HL-60 (cell line): Measurements from ENCODE around the gene SLC24A3.

Experiments used
- DNase-seq, 2 experiments: peaks; one replicate each; pipeline ENCODE4 v3.0.0-alpha.2; 2010 to 2020; ENCODE audit warnings: low read depth in 1 of 2, low spot score in 1 of 2
- H3K27ac ChIP-seq: fragments of 250-450 bp; sonication (Bioruptor Pico); replicated peaks from 2 replicates; pipeline ENCODE4 v1.5.1; 2020; ENCODE audit warnings: mild to moderate bottlenecking, moderate library complexity
- H3K27me3 ChIP-seq: fragments of 250-450 bp; sonication (Bioruptor Pico); 2 replicates; pipeline ENCODE4 v1.5.1; 2021; ENCODE audit warnings: mild to moderate bottlenecking, moderate library complexity; ENCODE audit not compliant: insufficient read depth, poor library complexity, severe bottlenecking
- H3K4me3 ChIP-seq: replicated peaks from 2 replicates; pipeline ENCODE4 v1.5.1; 2011; ENCODE audit warnings: mild to moderate bottlenecking, control low read depth, low read length; ENCODE audit not compliant: insufficient read depth
- GABPA ChIP-seq: IDR thresholded peaks from 2 replicates; pipeline ENCODE4 v1.6.1; 2012; ENCODE audit warnings: low read depth
- POLR2AphosphoS5 ChIP-seq: IDR thresholded peaks from 2 replicates; pipeline ENCODE4 v1.6.1; 2012; ENCODE audit warnings: low read depth
- SPI1 ChIP-seq: IDR thresholded peaks from 2 replicates; pipeline ENCODE4 v1.6.1; 2012; ENCODE audit warnings: low read depth, mild to moderate bottlenecking, borderline replicate concordance
- TF ChIP-seq, protein P1 (sequence below): IDR thresholded peaks from one replicate; pipeline ENCODE4 v1.5.1; 2011; ENCODE audit warnings: low read length, control low read depth, inconsistent platforms; ENCODE audit not compliant: insufficient read depth
- TF ChIP-seq, protein P2 (sequence below): IDR thresholded peaks from 2 replicates; pipeline ENCODE4 v1.6.1; 2012; ENCODE audit warnings: low read depth; ENCODE audit not compliant: insufficient replicate concordance

Gene SLC24A3

DNA sequence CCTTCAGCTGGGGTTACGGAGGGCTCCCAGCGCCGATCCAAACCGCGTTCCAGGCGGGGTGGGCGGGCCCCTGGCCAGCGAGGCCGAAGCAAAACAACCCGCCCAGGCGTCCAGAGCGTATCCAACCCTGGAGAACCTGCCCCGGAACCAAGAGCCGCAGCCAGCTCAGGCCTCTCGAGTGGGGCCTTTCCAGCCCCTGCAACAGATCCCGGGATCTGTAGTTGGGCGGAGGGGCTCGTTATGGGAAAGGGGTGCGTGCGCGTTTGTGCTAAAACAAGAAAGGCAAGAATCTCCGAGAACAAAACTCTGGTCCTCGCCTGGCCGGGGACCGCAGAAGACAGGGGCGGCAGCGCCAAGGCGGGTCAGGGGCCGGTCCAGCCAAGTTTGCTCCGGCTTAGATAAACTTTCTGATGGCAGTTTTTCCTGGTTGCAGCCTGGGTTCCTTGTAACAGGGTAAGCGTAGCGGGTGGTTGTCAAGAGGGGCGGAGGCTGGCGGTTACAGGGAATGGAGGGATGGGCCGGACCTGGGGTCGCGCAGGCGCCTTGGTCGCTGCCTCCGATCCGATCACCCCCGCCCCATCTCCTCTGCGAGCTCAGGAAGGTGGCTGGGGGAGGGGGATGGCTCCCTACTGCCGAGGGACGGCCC, 545.2 kb downstream of the SLC24A3 start:
- Histone ChIP-seq H3K4me3 (peak overlapping the region; percentile 5), H3K27me3 (peaks cover 22% of the 10 kb centered on the region), H3K27ac (no peak overlapping the region)
- DNase-seq, result no peak
- TF ChIP-seq GABPA, result no peak
- TF ChIP-seq, protein P1, sequence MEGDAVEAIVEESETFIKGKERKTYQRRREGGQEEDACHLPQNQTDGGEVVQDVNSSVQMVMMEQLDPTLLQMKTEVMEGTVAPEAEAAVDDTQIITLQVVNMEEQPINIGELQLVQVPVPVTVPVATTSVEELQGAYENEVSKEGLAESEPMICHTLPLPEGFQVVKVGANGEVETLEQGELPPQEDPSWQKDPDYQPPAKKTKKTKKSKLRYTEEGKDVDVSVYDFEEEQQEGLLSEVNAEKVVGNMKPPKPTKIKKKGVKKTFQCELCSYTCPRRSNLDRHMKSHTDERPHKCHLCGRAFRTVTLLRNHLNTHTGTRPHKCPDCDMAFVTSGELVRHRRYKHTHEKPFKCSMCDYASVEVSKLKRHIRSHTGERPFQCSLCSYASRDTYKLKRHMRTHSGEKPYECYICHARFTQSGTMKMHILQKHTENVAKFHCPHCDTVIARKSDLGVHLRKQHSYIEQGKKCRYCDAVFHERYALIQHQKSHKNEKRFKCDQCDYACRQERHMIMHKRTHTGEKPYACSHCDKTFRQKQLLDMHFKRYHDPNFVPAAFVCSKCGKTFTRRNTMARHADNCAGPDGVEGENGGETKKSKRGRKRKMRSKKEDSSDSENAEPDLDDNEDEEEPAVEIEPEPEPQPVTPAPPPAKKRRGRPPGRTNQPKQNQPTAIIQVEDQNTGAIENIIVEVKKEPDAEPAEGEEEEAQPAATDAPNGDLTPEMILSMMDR, result no peak
- TF ChIP-seq SPI1, result no peak
- TF ChIP-seq, protein P2, sequence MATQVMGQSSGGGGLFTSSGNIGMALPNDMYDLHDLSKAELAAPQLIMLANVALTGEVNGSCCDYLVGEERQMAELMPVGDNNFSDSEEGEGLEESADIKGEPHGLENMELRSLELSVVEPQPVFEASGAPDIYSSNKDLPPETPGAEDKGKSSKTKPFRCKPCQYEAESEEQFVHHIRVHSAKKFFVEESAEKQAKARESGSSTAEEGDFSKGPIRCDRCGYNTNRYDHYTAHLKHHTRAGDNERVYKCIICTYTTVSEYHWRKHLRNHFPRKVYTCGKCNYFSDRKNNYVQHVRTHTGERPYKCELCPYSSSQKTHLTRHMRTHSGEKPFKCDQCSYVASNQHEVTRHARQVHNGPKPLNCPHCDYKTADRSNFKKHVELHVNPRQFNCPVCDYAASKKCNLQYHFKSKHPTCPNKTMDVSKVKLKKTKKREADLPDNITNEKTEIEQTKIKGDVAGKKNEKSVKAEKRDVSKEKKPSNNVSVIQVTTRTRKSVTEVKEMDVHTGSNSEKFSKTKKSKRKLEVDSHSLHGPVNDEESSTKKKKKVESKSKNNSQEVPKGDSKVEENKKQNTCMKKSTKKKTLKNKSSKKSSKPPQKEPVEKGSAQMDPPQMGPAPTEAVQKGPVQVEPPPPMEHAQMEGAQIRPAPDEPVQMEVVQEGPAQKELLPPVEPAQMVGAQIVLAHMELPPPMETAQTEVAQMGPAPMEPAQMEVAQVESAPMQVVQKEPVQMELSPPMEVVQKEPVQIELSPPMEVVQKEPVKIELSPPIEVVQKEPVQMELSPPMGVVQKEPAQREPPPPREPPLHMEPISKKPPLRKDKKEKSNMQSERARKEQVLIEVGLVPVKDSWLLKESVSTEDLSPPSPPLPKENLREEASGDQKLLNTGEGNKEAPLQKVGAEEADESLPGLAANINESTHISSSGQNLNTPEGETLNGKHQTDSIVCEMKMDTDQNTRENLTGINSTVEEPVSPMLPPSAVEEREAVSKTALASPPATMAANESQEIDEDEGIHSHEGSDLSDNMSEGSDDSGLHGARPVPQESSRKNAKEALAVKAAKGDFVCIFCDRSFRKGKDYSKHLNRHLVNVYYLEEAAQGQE, result no peak
- no peak for TF ChIP-seq POLR2AphosphoS5

DNA sequence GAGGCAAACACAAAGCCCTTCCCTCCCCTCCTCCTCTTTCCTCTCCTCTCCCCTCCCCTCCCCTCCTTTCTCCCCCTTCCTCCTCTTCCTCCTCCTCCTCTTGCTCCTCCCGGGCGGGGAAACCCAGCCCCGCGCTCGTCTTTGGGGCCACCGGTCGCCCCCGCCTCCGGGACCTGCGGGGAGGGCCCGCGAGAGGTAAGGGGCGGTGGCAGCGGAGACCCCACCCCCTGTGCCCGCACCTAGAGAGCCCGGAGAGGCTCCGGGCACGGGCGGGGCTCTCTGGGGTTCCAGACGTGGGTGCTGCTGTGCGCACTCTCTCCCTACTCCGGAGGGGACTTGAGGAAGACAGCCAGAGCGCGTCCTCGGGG, 545.7 kb downstream of the SLC24A3 start, which contains the start of gene RIN2:
TSS of gene RIN2 (plus strand) at position 126 of the 368 bp plus-strand sequence. CDS start 131,344 bp downstream, outside the sequence.
- TF ChIP-seq GABPA (no peak), SPI1 (no peak), POLR2AphosphoS5 (no peak)
- TF ChIP-seq, protein P2, result no peak
- TF ChIP-seq, protein P1, result no peak
- Histone ChIP-seq H3K27ac (no peak within 1 kb of the TSS), H3K4me3 (peak within 1 kb of the TSS; percentile 5), H3K27me3 (peaks cover 22% of the 10 kb centered on the region)
- DNase-seq, result no peak

DNA sequence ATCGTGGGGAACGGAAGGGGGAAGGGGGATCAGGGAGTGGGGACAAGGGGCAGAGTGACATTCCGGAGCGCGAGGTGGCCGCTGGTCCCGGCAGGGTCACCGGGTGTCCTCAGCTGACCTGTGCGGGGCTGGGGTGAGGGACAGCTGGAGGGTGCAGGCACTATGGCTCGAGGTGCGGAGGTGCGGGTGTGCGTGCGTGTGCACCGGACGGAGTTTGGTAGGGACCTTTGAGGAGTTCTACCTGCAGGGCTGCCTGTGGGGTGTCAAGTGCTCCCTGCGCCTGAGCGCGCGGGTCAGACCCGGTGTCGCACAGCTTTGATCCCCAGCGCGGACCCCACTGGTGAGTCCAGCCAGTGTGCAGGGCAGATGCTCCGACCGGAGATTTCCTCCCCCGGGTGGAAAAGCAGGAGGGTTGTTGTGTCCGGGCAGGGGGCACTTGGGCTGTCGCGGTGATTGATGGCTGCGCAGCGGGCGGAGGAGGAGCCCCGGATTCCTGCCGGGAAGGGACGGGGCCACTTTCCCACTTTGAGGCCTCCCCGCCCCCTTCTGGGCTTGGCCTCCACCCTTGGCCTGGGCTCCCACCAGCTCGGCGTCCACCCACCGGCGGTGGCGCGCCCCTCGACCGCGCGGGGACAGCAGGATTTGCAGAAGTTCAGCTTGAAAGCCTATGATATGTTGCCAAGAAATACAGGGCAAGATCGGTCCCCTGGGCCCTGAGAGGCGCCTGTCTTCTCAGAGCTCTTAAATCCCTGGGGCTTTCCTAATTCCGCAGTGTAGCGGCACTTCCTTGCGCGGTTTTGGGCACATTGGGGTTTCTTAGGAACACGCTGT, 546.3 kb downstream of the SLC24A3 start:
- no peak for DNase-seq
- no peak overlapping the region for H3K27ac ChIP-seq
- TF ChIP-seq POLR2AphosphoS5 (no peak), SPI1 (no peak), GABPA (no peak)
- TF ChIP-seq, protein P2, result no peak
- TF ChIP-seq, protein P1, result no peak
- peaks cover 22% of the 10 kb centered on the region for H3K27me3 ChIP-seq
- peak overlapping the region; percentile 5 for H3K4me3 ChIP-seq
